Body of pancreas (tissue), 4 donors: ENCODE measurements around the gene SLFN12L. TPM values are rescaled to one million over a fixed set of nuclear protein-coding genes. Genes with fewer than 3 reads are reported as not detected.

Experiments used
- ATAC-seq: fragments of 150-250 bp; one replicate; pipeline ENCODE4 v1.9.1; 2016
- DNase-seq, 4 donors: peaks; one replicate each; pipeline ENCODE4 v3.0.0-alpha.2; 2019
- H3K27ac ChIP-seq, 4 donors: fragments of 200-600 bp; sonication (generic); 1 replicate in 3 of 4; 2 replicates in 1 of 4; pipeline versions ENCODE4 v1.5.1 to v1.6.1; 2016 to 2019; ENCODE audit warnings: mild to moderate bottlenecking in 1 of 4, mixed read lengths in 1 of 4, moderate library complexity in 1 of 4
- H3K27me3 ChIP-seq, 2 donors: fragments of 200-600 bp; sonication (generic); one replicate each; pipeline ENCODE4 v1.6.0; 2016; ENCODE audit warnings: mild to moderate bottlenecking in 1 of 2
- H3K36me3 ChIP-seq, 2 donors: fragments of 200-600 bp; sonication (generic); replicated peaks in 1 of 2; 2 replicates each; pipeline ENCODE4 v1.5.1; 2016; ENCODE audit warnings: low read depth in 2 of 2; ENCODE audit not compliant: insufficient read depth in 1 of 2
- H3K4me1 ChIP-seq: fragments of 200-600 bp; sonication (generic); one replicate; pipeline ENCODE4 v1.6.0; 2016
- H3K4me3 ChIP-seq, 2 donors: fragments of 200-600 bp; sonication (generic); 1 replicate in 1 of 2; 2 replicates in 1 of 2; pipeline ENCODE4 v1.5.1; 2016 to 2019
- H3K9me3 ChIP-seq, 3 donors: fragments of 200-600 bp; sonication (generic); 1 replicate in 2 of 3; 2 replicates in 1 of 3; pipeline ENCODE4 v1.5.1; 2016
- POLR2A ChIP-seq, 3 donors: fragments of 450-650 bp; IDR thresholded peaks; one replicate each; pipeline ENCODE4 v1.6.1; 2016; ENCODE audit warnings: antibody characterized with exemption in 3 of 3, mild to moderate bottlenecking in 2 of 3
- WGBS, 2 donors: methylation state at CpG; one replicate each; pipeline ENCODE4 v1.1.5; 2017; 5-methylcytosine and 5-hydroxymethylcytosine counted together
- intact Hi-C: fragments of 100-400 bp; cut with DNase I; formaldehyde crosslinking; loops from one replicate; pipeline ENCODE4 v1.15.1; 2023
- total RNA-seq, 2 donors: library from RNA; depleted of rRNA; stranded (reverse); fragments of >200 nt; gene quantifications; one replicate each; pipeline ENCODE4 v1.1.0, GENCODE V29; 2016
- TF ChIP-seq, protein P1 (sequence below), 7 experiments: fragments of 450-650 bp in 4 of 7; fragments of 200-600 bp in 3 of 7; sonication (generic) in 3 of 7; IDR thresholded peaks; one replicate each; pipeline ENCODE4 v1.5.1; 2016 to 2019; ENCODE audit warnings: antibody characterized with exemption in 7 of 7

Gene SLFN12L
- total RNA-seq, 2 donors from 2014 or later, result 0.78 to 1.6 TPM

DNA sequence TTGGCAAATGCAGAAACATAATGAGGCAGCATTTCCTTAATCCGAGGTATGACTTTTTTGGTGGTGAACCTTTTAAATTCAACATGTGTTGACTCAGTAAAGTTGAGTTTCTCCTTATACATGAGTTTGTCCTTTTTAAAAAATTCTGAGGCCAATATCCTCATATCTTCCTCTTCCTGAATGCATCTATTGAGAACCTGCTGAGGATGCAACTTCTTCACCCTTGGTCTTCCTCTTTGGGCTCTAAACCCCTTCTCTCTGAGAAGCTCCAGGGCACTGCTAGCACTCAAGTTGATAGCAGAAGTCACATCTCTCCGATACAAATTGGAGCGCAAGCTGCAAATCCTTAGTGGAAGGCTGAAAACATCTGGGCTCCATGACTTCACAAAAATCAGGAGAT is 19.9 kb upstream of the SLFN12L start:
- Histone ChIP-seq H3K27me3 (no peaks in the 10 kb centered on the region), H3K36me3 (no peaks in the 10 kb centered on the region), H3K4me3 (no peak overlapping the region), H3K27ac (no peak overlapping the region), H3K4me1 (no peaks in the 10 kb centered on the region), H3K9me3 (no peaks in the 10 kb centered on the region)
- intact Hi-C loops, result no loop called here
- DNase-seq (peak in 1 of 4 donors; percentile 8), ATAC-seq (no peak)
- TF ChIP-seq POLR2A (IDR thresholded peaks at IDR 0.05), result no peak
- 69 to 73% methylated on average over 3 of the region's 3 CpGs for WGBS, 2 donors

DNA sequence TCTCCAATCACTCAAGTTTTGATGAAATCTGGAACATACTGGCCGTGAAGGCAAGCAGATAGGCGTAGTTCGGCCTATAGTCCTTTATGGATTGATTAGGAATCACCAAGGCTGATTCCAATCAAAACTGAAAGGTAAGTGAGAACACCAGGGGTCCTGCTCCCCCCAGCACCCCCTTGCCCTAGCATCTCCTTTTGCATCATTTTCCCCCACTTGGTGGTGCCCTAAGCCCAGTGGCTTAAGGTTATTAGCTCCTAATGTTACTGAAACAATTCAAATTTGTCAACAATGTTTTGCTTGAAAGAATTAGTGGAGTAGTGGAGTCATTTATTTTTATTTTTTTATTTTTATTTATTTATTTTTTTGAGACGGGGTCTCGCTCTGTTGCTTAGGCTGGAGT is 18.2 kb upstream of the SLFN12L start:
- no peak for TF ChIP-seq POLR2A (IDR thresholded peaks at IDR 0.05)
- TF ChIP-seq, protein P1, sequence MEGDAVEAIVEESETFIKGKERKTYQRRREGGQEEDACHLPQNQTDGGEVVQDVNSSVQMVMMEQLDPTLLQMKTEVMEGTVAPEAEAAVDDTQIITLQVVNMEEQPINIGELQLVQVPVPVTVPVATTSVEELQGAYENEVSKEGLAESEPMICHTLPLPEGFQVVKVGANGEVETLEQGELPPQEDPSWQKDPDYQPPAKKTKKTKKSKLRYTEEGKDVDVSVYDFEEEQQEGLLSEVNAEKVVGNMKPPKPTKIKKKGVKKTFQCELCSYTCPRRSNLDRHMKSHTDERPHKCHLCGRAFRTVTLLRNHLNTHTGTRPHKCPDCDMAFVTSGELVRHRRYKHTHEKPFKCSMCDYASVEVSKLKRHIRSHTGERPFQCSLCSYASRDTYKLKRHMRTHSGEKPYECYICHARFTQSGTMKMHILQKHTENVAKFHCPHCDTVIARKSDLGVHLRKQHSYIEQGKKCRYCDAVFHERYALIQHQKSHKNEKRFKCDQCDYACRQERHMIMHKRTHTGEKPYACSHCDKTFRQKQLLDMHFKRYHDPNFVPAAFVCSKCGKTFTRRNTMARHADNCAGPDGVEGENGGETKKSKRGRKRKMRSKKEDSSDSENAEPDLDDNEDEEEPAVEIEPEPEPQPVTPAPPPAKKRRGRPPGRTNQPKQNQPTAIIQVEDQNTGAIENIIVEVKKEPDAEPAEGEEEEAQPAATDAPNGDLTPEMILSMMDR (IDR thresholded peaks at IDR 0.05), result peak in 3 of 7 experiments; percentile 8 to 29 (median 25)
- Histone ChIP-seq H3K27ac (no peak overlapping the region), H3K4me3 (no peak overlapping the region), H3K4me1 (no peaks in the 10 kb centered on the region), H3K27me3 (no peaks in the 10 kb centered on the region), H3K9me3 (no peaks in the 10 kb centered on the region), H3K36me3 (no peaks in the 10 kb centered on the region)
- intact Hi-C loops, result no loop called here
- ATAC-seq, result no peak
- 59 to 71% methylated on average over 5 of the region's 5 CpGs for WGBS, 2 donors
- DNase-seq, result no peak

DNA sequence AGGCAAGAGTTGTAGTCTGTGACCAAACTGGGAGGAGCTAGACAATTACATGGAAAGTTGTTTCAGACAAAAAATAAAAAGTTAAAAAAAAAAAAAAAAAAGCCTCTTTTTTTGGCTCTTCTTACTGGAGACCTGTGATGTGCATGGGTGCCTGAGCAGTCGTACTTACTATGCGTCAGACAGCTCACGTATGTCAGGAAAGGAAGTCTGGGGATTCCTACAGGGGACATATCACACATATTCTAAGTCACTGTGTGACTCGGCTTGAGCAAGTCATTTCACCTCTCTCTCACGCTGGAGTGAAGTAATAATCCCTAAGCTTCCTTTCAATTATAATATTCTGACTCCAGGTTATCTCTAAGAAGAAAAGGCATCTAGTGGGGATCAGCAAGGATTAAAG is 17.2 kb upstream of the SLFN12L start:
- no peaks in the 10 kb centered on the region for H3K4me1 ChIP-seq
- H3K36me3 ChIP-seq, result no peaks in the 10 kb centered on the region
- ATAC-seq (no peak), DNase-seq (no peak)
- intact Hi-C loops, result no loop called here
- no peak overlapping the region for H3K4me3 ChIP-seq
- WGBS, 2 donors, result 50 to 63% methylated on average over 5 of the region's 5 CpGs
- H3K9me3 ChIP-seq, result no peaks in the 10 kb centered on the region
- TF ChIP-seq, protein P1 (IDR thresholded peaks at IDR 0.05), result no peak
- no peak for TF ChIP-seq POLR2A (IDR thresholded peaks at IDR 0.05)
- no peaks in the 10 kb centered on the region for H3K27me3 ChIP-seq
- no peak overlapping the region for H3K27ac ChIP-seq

DNA sequence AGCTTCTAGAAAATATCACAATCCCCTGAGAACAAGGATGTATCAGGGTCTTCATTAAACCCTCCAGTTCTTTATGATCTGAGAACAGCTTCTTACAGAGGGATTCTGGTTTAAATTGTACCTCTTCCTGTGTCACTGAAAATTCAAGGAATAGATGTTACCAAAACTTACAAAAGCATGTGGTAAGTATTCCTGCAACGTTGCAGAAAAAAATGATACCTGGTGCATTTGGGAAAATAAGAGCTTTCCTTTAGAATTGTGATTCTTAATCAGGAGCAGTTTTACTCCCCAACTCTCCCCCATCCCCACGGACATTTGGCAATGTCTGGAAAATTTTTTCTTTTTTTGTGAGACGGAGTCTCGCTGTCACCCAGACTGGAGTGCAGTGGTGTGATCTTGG is 15.8 kb upstream of the SLFN12L start:
- Histone ChIP-seq H3K36me3 (no peaks in the 10 kb centered on the region), H3K9me3 (no peaks in the 10 kb centered on the region), H3K27me3 (no peaks in the 10 kb centered on the region), H3K4me1 (no peaks in the 10 kb centered on the region), H3K27ac (no peak overlapping the region), H3K4me3 (no peak overlapping the region)
- no peak for ATAC-seq
- DNase-seq, result no peak
- intact Hi-C loops, result no loop called here
- TF ChIP-seq, protein P1 (IDR thresholded peaks at IDR 0.05), result no peak
- TF ChIP-seq POLR2A (IDR thresholded peaks at IDR 0.05), result no peak
- 66 to 72% methylated on average over 4 of the region's 4 CpGs for WGBS, 2 donors

DNA sequence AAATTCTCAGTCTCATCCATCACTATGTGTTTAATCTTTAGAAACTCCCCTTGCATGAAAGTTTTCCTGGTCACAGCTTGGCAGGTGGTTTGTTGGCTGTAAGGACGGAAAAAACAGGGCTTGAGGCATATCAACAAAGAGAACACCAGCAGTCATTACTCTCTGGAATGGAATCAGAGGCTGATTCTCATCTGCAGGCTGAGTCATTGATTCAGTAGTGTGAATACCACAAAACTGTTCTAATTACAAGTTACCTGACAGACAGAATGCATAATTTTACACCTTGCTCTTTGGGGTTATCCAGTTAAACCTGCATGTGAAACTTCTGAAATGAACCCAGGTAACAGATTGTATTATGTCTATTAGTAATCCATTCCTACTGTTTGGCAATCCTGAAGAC is 11.5 kb upstream of the SLFN12L start:
- WGBS, 2 donors, result 33% methylated on average over 1 of the region's 1 CpG
- ATAC-seq (no peak), DNase-seq (no peak)
- no peaks in the 10 kb centered on the region for H3K4me1 ChIP-seq
- H3K27ac ChIP-seq, result no peak overlapping the region
- no peaks in the 10 kb centered on the region for H3K27me3 ChIP-seq
- H3K36me3 ChIP-seq, result no peaks in the 10 kb centered on the region
- intact Hi-C loops, result no loop called here
- H3K9me3 ChIP-seq, result no peaks in the 10 kb centered on the region
- H3K4me3 ChIP-seq, result no peak overlapping the region
- TF ChIP-seq POLR2A (IDR thresholded peaks at IDR 0.05), result no peak
- TF ChIP-seq, protein P1 (IDR thresholded peaks at IDR 0.05), result no peak
